GM19035 (cell line): ENCODE results near the gene PGLYRP1.

Source experiments
- ATAC-seq: cut with Tn5 transposase; IDR thresholded peaks from one replicate; pipeline ENCODE4 v1.9.1; 2021; ENCODE audit not compliant: unreplicated experiment

Gene PGLYRP1

GRCh38 chr19:46006411-46006810 lies 16.4 kb downstream of the PGLYRP1 start:
- ATAC-seq, result no peak

- no peak for ATAC-seq
Measured at GRCh38 chr19:46002678-46003275, 20.1 kb downstream of the PGLYRP1 start.

- ATAC-seq, result no peak
Measured at GRCh38 chr19:46000491-46001246, 22.2 kb downstream of the PGLYRP1 start.

GRCh38 chr19:45999653-46000121 lies 23.2 kb downstream of the PGLYRP1 start:
- ATAC-seq, result no peak

- ATAC-seq, result no peak
Measured at GRCh38 chr19:45998834-45999233, 24.0 kb downstream of the PGLYRP1 start.

- no peak for ATAC-seq
Measured at GRCh38 chr19:45996933-45997332, 25.9 kb downstream of the PGLYRP1 start.

GRCh38 chr19:45995715-45996385 lies 27.0 kb downstream of the PGLYRP1 start:
- ATAC-seq, result no peak

- ATAC-seq, result peak; percentile 98
Measured at GRCh38 chr19:45994998-45995714, 27.7 kb downstream of the PGLYRP1 start, which contains the start of gene CCDC61. Gene CCDC61, plus strand, starts transcription at chr19:45995467. Its CDS starts 7,552 bp downstream, at chr19:46003019.

- ATAC-seq, result no peak
Measured at GRCh38 chr19:45994456-45994997, 28.3 kb downstream of the PGLYRP1 start.

- no peak for ATAC-seq
Measured at GRCh38 chr19:45990113-45990728, 32.6 kb downstream of the PGLYRP1 start.

- no peak for ATAC-seq
Measured at GRCh38 chr19:45985321-45985720, 37.5 kb downstream of the PGLYRP1 start.

GRCh38 chr19:45981350-45981749 lies 41.5 kb downstream of the PGLYRP1 start:
- ATAC-seq, result no peak

- ATAC-seq, result no peak
Measured at GRCh38 chr19:45978156-45978555, 44.7 kb downstream of the PGLYRP1 start.

GRCh38 chr19:45976178-45976577 lies 46.7 kb downstream of the PGLYRP1 start:
- ATAC-seq, result no peak

GRCh38 chr19:45975306-45976070 lies 47.4 kb downstream of the PGLYRP1 start:
- no peak for ATAC-seq

- ATAC-seq, result no peak
Measured at GRCh38 chr19:45973553-45974338, 49.1 kb downstream of the PGLYRP1 start, which contains the start of gene NOVA2. Gene NOVA2, minus strand, starts transcription at chr19:45973865. Its CDS starts 514 bp downstream, at chr19:45973351.

- no peak for ATAC-seq
Measured at GRCh38 chr19:45972947-45973540, 49.8 kb downstream of the PGLYRP1 start.
